Natural killer cell (primary cell): ENCODE data around the gene ETV6. TPM values are rescaled to one million over a fixed set of nuclear protein-coding genes. Genes with fewer than 3 reads are reported as not detected.

ENCODE experiments used
- ATAC-seq, 3 donors: fragments of 150-1000 bp in 2 of 3; fragments of 200-7000 bp in 1 of 3; cut with Tn5 transposase; 1 replicate in 1 of 3; 2 replicates in 2 of 3; pipeline ENCODE4 v1.10.0; 2021; ENCODE audit warnings: mild to moderate bottlenecking in 2 of 3, moderate library complexity in 2 of 3
- DNase-seq, 2 donors: peaks; one replicate each; pipeline versions ENCODE4 v3.0.0 to v3.0.0-alpha.2; 2013 to 2021; ENCODE audit warnings: mixed read lengths in 1 of 2
- H3K27ac ChIP-seq: one replicate; pipeline ENCODE4 v1.5.1; 2013; ENCODE audit warnings: mild to moderate bottlenecking, low read length
- H3K27me3 ChIP-seq: one replicate; pipeline ENCODE4 v1.6.1; 2013; ENCODE audit warnings: low read length; ENCODE audit not compliant: control insufficient read depth, insufficient read depth
- H3K36me3 ChIP-seq: one replicate; pipeline ENCODE4 v1.6.1; 2013; ENCODE audit warnings: low read length; ENCODE audit not compliant: control insufficient read depth, insufficient read depth
- H3K4me1 ChIP-seq: one replicate; pipeline ENCODE4 v1.6.1; 2013; ENCODE audit warnings: low read length; ENCODE audit not compliant: control insufficient read depth, insufficient read depth
- H3K4me3 ChIP-seq: one replicate; pipeline ENCODE4 v1.5.1; 2013; ENCODE audit warnings: low read length
- H3K9me3 ChIP-seq: one replicate; pipeline ENCODE4 v1.6.1; 2013; ENCODE audit warnings: low read length; ENCODE audit not compliant: control insufficient read depth, insufficient read depth
- H3K27ac Mint-ChIP-seq, 2 donors: one replicate each; pipeline ENCODE4 v1.8.0; 2022; ENCODE audit warnings: mild to moderate bottlenecking in 2 of 2, mixed read lengths in 2 of 2, moderate library complexity in 1 of 2
- H3K27me3 Mint-ChIP-seq, 2 donors: one replicate each; pipeline ENCODE4 v1.8.0; 2022; ENCODE audit warnings: low read depth in 2 of 2, mixed read lengths in 2 of 2
- H3K36me3 Mint-ChIP-seq: one replicate; pipeline ENCODE4 v1.8.0; 2022; ENCODE audit warnings: mixed read lengths
- H3K4me1 Mint-ChIP-seq, 2 donors: one replicate each; pipeline ENCODE4 v1.8.0; 2022; ENCODE audit warnings: mixed read lengths in 2 of 2
- H3K4me3 Mint-ChIP-seq: one replicate; pipeline ENCODE4 v1.8.0; 2022; ENCODE audit warnings: mild to moderate bottlenecking, moderate library complexity, mixed read lengths
- H3K9me3 Mint-ChIP-seq, 2 donors: one replicate each; pipeline ENCODE4 v1.8.0; 2022; ENCODE audit warnings: mixed read lengths in 2 of 2
- CTCF ChIP-seq: fragments of 200-600 bp; IDR thresholded peaks from one replicate; pipeline ENCODE4 v1.8.0; 2022; ENCODE audit warnings: antibody characterized with exemption
- WGBS: methylation state at CpG from one replicate; pipeline ENCODE4 v1.1.7; 2013; ENCODE audit warnings: missing lambda C conversion rate; ENCODE audit not compliant: insufficient coverage; 5-methylcytosine and 5-hydroxymethylcytosine counted together
- intact Hi-C: fragments of 100-400 bp; cut with micrococcal nuclease; formaldehyde crosslinking; loops from one replicate; pipeline ENCODE4 v1.14.2; 2022
- total RNA-seq, 4 donors: library from RNA; stranded (reverse); fragments of 120-200 nt in 1 of 4; gene quantifications; one replicate each; pipeline versions ENCODE4 v1.2.3 to v1.2.4, GENCODE V29; 2013 to 2022

The ETV6 gene
- total RNA-seq, 3 donors from 2014 or later (not counting 1 experiment from before 2014, with no cell fraction given), result 38.9 to 49.5 (median 40.6) TPM

GRCh38 chr12:11607313-11608081 lies 42.0 kb upstream of the ETV6 start:
- no peaks in the 10 kb centered on the region for H3K4me1 ChIP-seq
- no peaks in the 10 kb centered on the region for H3K9me3 ChIP-seq
- H3K27ac ChIP-seq, result no peak overlapping the region
- no peaks in the 10 kb centered on the region for H3K36me3 Mint-ChIP-seq
- peaks cover 0 to 7% of the 10 kb centered on the region in 2 donors for H3K27me3 Mint-ChIP-seq
- H3K27me3 ChIP-seq, result no peaks in the 10 kb centered on the region
- H3K4me3 Mint-ChIP-seq, result no peak overlapping the region
- intact Hi-C loops, result no loop called here
- no peak for ATAC-seq
- H3K4me3 ChIP-seq, result no peak overlapping the region
- no peak for TF ChIP-seq CTCF
- no peaks in the 10 kb centered on the region for H3K36me3 ChIP-seq
- no peak for DNase-seq
- no peaks in the 10 kb centered on the region for H3K9me3 Mint-ChIP-seq
- no peaks in the 10 kb centered on the region for H3K4me1 Mint-ChIP-seq
- 94% methylated on average over 9 of the region's 10 CpGs for WGBS
- H3K27ac Mint-ChIP-seq, result no peak overlapping the region

- Histone ChIP-seq H3K4me3 (no peak overlapping the region), H3K4me1 (no peaks in the 10 kb centered on the region), H3K27me3 (no peaks in the 10 kb centered on the region), H3K27ac (no peak overlapping the region), H3K9me3 (no peaks in the 10 kb centered on the region), H3K36me3 (no peaks in the 10 kb centered on the region)
- H3K27me3 Mint-ChIP-seq, result peaks cover 0 to 7% of the 10 kb centered on the region in 2 donors
- H3K4me3 Mint-ChIP-seq, result no peak overlapping the region
- no peaks in the 10 kb centered on the region for H3K9me3 Mint-ChIP-seq
- H3K27ac Mint-ChIP-seq, result no peak overlapping the region
- H3K4me1 Mint-ChIP-seq, result no peaks in the 10 kb centered on the region
- TF ChIP-seq CTCF, result no peak
- H3K36me3 Mint-ChIP-seq, result no peaks in the 10 kb centered on the region
- DNase-seq (no peak), ATAC-seq (no peak)
- intact Hi-C loops, result no loop called here
- 84% methylated on average over 2 of the region's 4 CpGs for WGBS
Measured at GRCh38 chr12:11609045-11609444, 40.4 kb upstream of the ETV6 start.

- H3K27ac Mint-ChIP-seq, result no peak overlapping the region
Measured at GRCh38 chr12:11615481-11615880, 34.0 kb upstream of the ETV6 start.

More at GRCh38 chr12:11615481-11615880, 34.0 kb upstream of the ETV6 start:
- no peaks in the 10 kb centered on the region for H3K4me1 Mint-ChIP-seq
- no peak overlapping the region for H3K4me3 Mint-ChIP-seq
- TF ChIP-seq CTCF, result no peak
- no peak overlapping the region for H3K27ac ChIP-seq
- no peaks in the 10 kb centered on the region for H3K27me3 ChIP-seq
- H3K4me1 ChIP-seq, result no peaks in the 10 kb centered on the region
- H3K9me3 ChIP-seq, result no peaks in the 10 kb centered on the region
- H3K27me3 Mint-ChIP-seq, result no peaks in the 10 kb centered on the region
- ATAC-seq, result no peak
- no peaks in the 10 kb centered on the region for H3K36me3 Mint-ChIP-seq
- WGBS, result 100% methylated on average over 1 of the region's 1 CpG
- no peak for DNase-seq
- intact Hi-C loops, result no loop called here
- no peaks in the 10 kb centered on the region for H3K36me3 ChIP-seq
- H3K4me3 ChIP-seq, result no peak overlapping the region
- H3K9me3 Mint-ChIP-seq, result no peaks in the 10 kb centered on the region
